Measurements from ENCODE around the gene MAPK7. TPM values are rescaled to one million over a fixed set of nuclear protein-coding genes. Genes with fewer than 3 reads are reported as not detected.
"Not testable (repeated sequence)": the region's sequence is repeated elsewhere in the genome, so short reads cannot be mapped to it uniquely, and the experiment has no call there.

Gene MAPK7
- total RNA-seq, 4 donors from 2014 or later, result 34.9 to 95.7 (median 61.1) TPM

- intact Hi-C loops (cut with DNase I; ENCODE audit: low total_unique reads), result no loop called here
- TF ChIP-seq POLR2A (IDR thresholded peaks at IDR 0.05) (no peak), CTCF (IDR thresholded peaks at IDR 0.05) (no peak)
- H3K4me3 ChIP-seq (ENCODE audit: low read depth, poor library complexity, severe bottlenecking), result no peak overlapping the region
- WGBS, 2 donors, result 62 to 65% methylated on average over 9 of the region's 9 CpGs
- DNase-seq (ENCODE audit: low spot score in 2 of 2), result peak in 1 of 2 donors; percentile 80
Observed at GRCh38 chr17:19348081-19348650, 30.1 kb upstream of the MAPK7 start.

GRCh38 chr17:19348806-19349205, 29.5 kb upstream of the MAPK7 start:
- 95 to 98% methylated on average over 9 of the region's 9 CpGs for WGBS, 2 donors
- DNase-seq (ENCODE audit: low spot score in 2 of 2), result no peak
- no peak for TF ChIP-seq POLR2A (IDR thresholded peaks at IDR 0.05)
- TF ChIP-seq CTCF (IDR thresholded peaks at IDR 0.05), result no peak
- no peak overlapping the region for H3K4me3 ChIP-seq (ENCODE audit: low read depth, poor library complexity, severe bottlenecking)
- intact Hi-C loops (cut with DNase I; ENCODE audit: low total_unique reads), result no loop called here

- DNase-seq (ENCODE audit: low spot score in 2 of 2); H3K4me3 ChIP-seq (ENCODE audit: low read depth, poor library complexity, severe bottlenecking); intact Hi-C loops (cut with DNase I; ENCODE audit: low total_unique reads): not testable (repeated sequence)
- 91 to 95% methylated on average over 11 of the region's 11 CpGs for WGBS, 2 donors
Observed at GRCh38 chr17:19353401-19353800, 24.9 kb upstream of the MAPK7 start.

- DNase-seq (ENCODE audit: low spot score in 2 of 2), result no peak
- intact Hi-C loops (cut with DNase I; ENCODE audit: low total_unique reads), result no loop called here
- 81 to 94% methylated on average over 6 of the region's 6 CpGs for WGBS, 2 donors
- H3K4me3 ChIP-seq (ENCODE audit: low read depth, poor library complexity, severe bottlenecking), result no peak overlapping the region
- TF ChIP-seq POLR2A (IDR thresholded peaks at IDR 0.05), result no peak
- TF ChIP-seq CTCF (IDR thresholded peaks at IDR 0.05), result no peak
Observed at GRCh38 chr17:19354748-19355147, 23.6 kb upstream of the MAPK7 start.

- TF ChIP-seq POLR2A (IDR thresholded peaks at IDR 0.05) (no peak), CTCF (IDR thresholded peaks at IDR 0.05) (no peak)
- no peak overlapping the region for H3K4me3 ChIP-seq (ENCODE audit: low read depth, poor library complexity, severe bottlenecking)
- intact Hi-C loops (cut with DNase I; ENCODE audit: low total_unique reads), result no loop called here
- WGBS, 2 donors, result 72 to 81% methylated on average over 7 of the region's 7 CpGs
- DNase-seq (ENCODE audit: low spot score in 2 of 2), result no peak
Observed at GRCh38 chr17:19357351-19357750, 20.9 kb upstream of the MAPK7 start.

GRCh38 chr17:19357761-19358160, 20.5 kb upstream of the MAPK7 start:
- DNase-seq (ENCODE audit: low spot score in 2 of 2), result no peak
- intact Hi-C loops (cut with DNase I; ENCODE audit: low total_unique reads), result no loop called here
- 81 to 84% methylated on average over 7 of the region's 7 CpGs for WGBS, 2 donors
- H3K4me3 ChIP-seq (ENCODE audit: low read depth, poor library complexity, severe bottlenecking), result no peak overlapping the region
- TF ChIP-seq CTCF (IDR thresholded peaks at IDR 0.05) (no peak), POLR2A (IDR thresholded peaks at IDR 0.05) (no peak)

Data from lower leg skin (tissue), 4 donors.